PC-3 (cell line): ENCODE measurements around the gene SPACA6. TPM values are rescaled to one million over a fixed set of nuclear protein-coding genes. Genes with fewer than 3 reads are reported as not detected.

Source experiments
- ATAC-seq: fragments of 200-7000 bp; cut with Tn5 transposase; 2 replicates; pipeline ENCODE4 v1.9.1; 2020; ENCODE audit warnings: mild to moderate bottlenecking, moderate library complexity
- BruUV-seq: library from RNA; stranded (reverse); fragments of 400-500 nt; replicated peaks from 2 replicates; lab custom pipeline; 2021; lab: Mats Ljungman, UMichigan
- CTCF ChIA-PET: fragments of 300-600 bp; sonication (Branson Sonifier 250); formaldehyde crosslinking; loops from one replicate; lab custom pipeline; 2022; ENCODE audit warnings: antibody characterized with exemption; lab: Charles Lee
- POLR2A ChIA-PET: fragments of 300-600 bp; sonication (Branson Sonifier 250); formaldehyde crosslinking; loops from one replicate; lab custom pipeline; 2022; ENCODE audit warnings: antibody characterized with exemption; ENCODE audit not compliant: unreplicated experiment; lab: Charles Lee
- DNase-seq: peaks from one replicate; pipeline ENCODE4 v3.0.0-alpha.2; 2015
- H2AFZ ChIP-seq: fragments of 300-600 bp; sonication (generic); 2 replicates; pipeline ENCODE4 v1.6.0; 2016; ENCODE audit warnings: antibody characterized with exemption, low read length
- H3F3A ChIP-seq: fragments of 300-600 bp; sonication (generic); one replicate; pipeline ENCODE4 v1.6.0; 2017; ENCODE audit warnings: antibody characterized with exemption, low read length, control low read depth, mild to moderate bottlenecking; ENCODE audit not compliant: unreplicated experiment
- H3K27ac ChIP-seq: fragments of 300-600 bp; sonication (generic); 2 replicates; pipeline ENCODE4 v1.5.1; 2016; ENCODE audit warnings: mild to moderate bottlenecking, low read length
- H3K27me3 ChIP-seq: fragments of 300-600 bp; sonication (generic); 2 replicates; pipeline ENCODE4 v1.6.1; 2016; ENCODE audit warnings: low read length, mixed read lengths
- H3K36me3 ChIP-seq: fragments of 300-600 bp; sonication (generic); 2 replicates; pipeline ENCODE4 v1.6.1; 2016; ENCODE audit warnings: low read depth, mixed run types, low read length, mixed read lengths
- H3K4me1 ChIP-seq: fragments of 300-600 bp; sonication (generic); 2 replicates; pipeline ENCODE4 v1.5.1; 2016; ENCODE audit warnings: low read length; ENCODE audit not compliant: insufficient read depth
- H3K4me2 ChIP-seq: fragments of 300-600 bp; sonication (generic); 2 replicates; pipeline ENCODE4 v1.6.0; 2016; ENCODE audit warnings: low read length
- H3K4me3 ChIP-seq: fragments of 300-600 bp; sonication (generic); 2 replicates; pipeline ENCODE4 v1.5.1; 2016; ENCODE audit warnings: mild to moderate bottlenecking, low read length, mixed read lengths
- H3K79me2 ChIP-seq: fragments of 300-600 bp; sonication (generic); 2 replicates; pipeline ENCODE4 v1.6.1; 2017; ENCODE audit warnings: low read length, mixed read lengths
- H3K9ac ChIP-seq: fragments of 300-600 bp; sonication (generic); 2 replicates; pipeline ENCODE4 v1.6.0; 2016; ENCODE audit warnings: mild to moderate bottlenecking, low read length
- H3K9me2 ChIP-seq: fragments of 300-600 bp; sonication (generic); replicated peaks from 2 replicates; pipeline ENCODE4 v1.6.1; 2016; ENCODE audit warnings: mixed run types, low read length, mixed read lengths
- H3K9me3 ChIP-seq: fragments of 300-600 bp; sonication (generic); 2 replicates; pipeline ENCODE4 v1.6.1; 2016; ENCODE audit warnings: low read length, mixed read lengths
- H4K20me1 ChIP-seq: fragments of 300-600 bp; sonication (generic); 2 replicates; pipeline ENCODE4 v1.6.1; 2016; ENCODE audit warnings: low read length, mixed read lengths
- CTCF ChIP-seq: fragments of 300-600 bp; sonication (generic); conservative IDR thresholded peaks from 2 replicates; pipeline ENCODE4 v1.5.1; 2017; ENCODE audit warnings: antibody characterized with exemption, low read depth, mild to moderate bottlenecking, low read length
- EZH2 ChIP-seq: fragments of 300-600 bp; sonication (generic); IDR thresholded peaks from one replicate; pipeline ENCODE4 v1.6.1; 2017; ENCODE audit warnings: antibody characterized with exemption, mild to moderate bottlenecking, low read length; ENCODE audit not compliant: unreplicated experiment
- EZH2phosphoT487 ChIP-seq: fragments of 300-600 bp; sonication (generic); IDR thresholded peaks from 2 replicates; pipeline ENCODE4 v1.6.1; 2018; ENCODE audit warnings: mild to moderate bottlenecking, antibody characterized with exemption, low read length, borderline replicate concordance
- intact Hi-C: fragments of 100-400 bp; cut with micrococcal nuclease; formaldehyde crosslinking; loops from 2 replicates; pipeline ENCODE4 v1.9.0; 2023
- total RNA-seq: library from RNA; depleted of rRNA; stranded (reverse); fragments of >200 nt; gene quantifications from 2 replicates; pipeline ENCODE4 v1.2.3, GENCODE V29; 2014

Gene SPACA6
- total RNA-seq, 1 experiment from 2014 or later, result 10.1 TPM

GRCh38 chr19:51702103-51702824 lies 9.1 kb downstream of the SPACA6 start:
- Histone ChIP-seq H3K27ac (no peak overlapping the region), H3K36me3 (peaks cover 38% of the 10 kb centered on the region; the same call in 1 of the 2 replicates), H3F3A (peaks cover 5% of the 10 kb centered on the region), H3K4me3 (no peak overlapping the region), H3K9me2 (no peaks in the 10 kb centered on the region), H3K4me1 (0 out of 2 replicates have a peak, but pooled peaks cover 9% of the 10 kb centered on the region), H3K27me3 (no peaks in the 10 kb centered on the region), H3K79me2 (peaks cover 5% of the 10 kb centered on the region; the same call in 1 of the 2 replicates), H3K9ac (no peak overlapping the region), H3K4me2 (no peak overlapping the region), H2AFZ (no peak overlapping the region), H3K9me3 (no peaks in the 10 kb centered on the region), H4K20me1 (no peaks in the 10 kb centered on the region)
- CTCF ChIA-PET, result no interaction called here
- peak; percentile 54 for DNase-seq
- TF ChIP-seq EZH2phosphoT487 (no peak), CTCF (no peak), EZH2 (no peak)
- POLR2A ChIA-PET, result no interaction called here
- ATAC-seq, result peak; percentile 9; the same call in 1 of the 2 replicates
- intact Hi-C loops, result no loop called here
- no TSS peak for BruUV-seq

DNA sequence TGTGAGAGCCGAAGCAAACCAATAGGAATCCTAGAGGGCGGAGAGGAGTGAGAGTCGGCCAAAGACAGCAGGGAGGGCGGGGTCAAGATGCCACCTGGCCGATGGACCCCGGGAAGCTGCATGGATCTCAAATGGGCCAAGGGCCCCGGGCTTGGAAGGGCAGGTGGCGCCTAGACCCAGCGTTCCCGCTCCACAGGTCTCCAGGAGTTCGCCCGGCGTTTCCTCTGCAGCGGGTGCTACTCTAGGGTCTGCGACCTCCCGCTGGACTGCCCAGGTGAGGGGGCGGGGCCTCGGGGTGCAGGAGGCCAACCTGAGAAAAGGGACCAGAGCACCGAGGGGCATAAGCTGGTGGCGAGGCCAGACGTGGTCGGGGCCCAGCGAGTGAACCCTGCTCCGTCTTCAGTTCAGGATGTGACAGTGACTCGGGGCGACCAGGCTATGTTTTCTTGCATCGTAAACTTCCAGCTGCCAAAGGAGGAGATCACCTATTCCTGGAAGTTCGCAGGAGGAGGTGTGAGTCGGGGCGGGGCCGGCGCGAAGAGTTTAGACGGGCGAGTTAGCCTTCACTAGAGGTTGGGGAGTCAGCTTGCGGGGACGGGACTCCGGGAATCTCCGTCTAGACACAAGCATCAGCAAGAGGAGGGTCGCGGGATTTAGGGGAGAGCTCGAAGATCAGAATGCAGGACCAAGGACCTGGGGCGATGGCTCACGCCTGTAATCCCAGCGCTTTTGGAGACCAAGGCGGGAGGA lies 9.9 kb downstream of the SPACA6 start:
- DNase-seq (no peak), ATAC-seq (peak; percentile 2)
- no peak overlapping the region for H3K27ac ChIP-seq
- no peaks in the 10 kb centered on the region for H4K20me1 ChIP-seq
- TF ChIP-seq EZH2, result no peak
- H3K36me3 ChIP-seq, result peaks cover 31% of the 10 kb centered on the region; the same call in 1 of the 2 replicates
- H3K27me3 ChIP-seq, result no peaks in the 10 kb centered on the region
- ChIA-PET POLR2A (interaction anchor here (0.5 kb wide), 1 partner anchor 346 kb away, joined by 4 read pairs; the partner anchor contains the start of gene ZNF432), CTCF (interaction anchor here (0.6 kb wide), 2 partner anchors 191 to 1374 kb away, joined by 3 to 6 read pairs; no protein-coding TSS in a partner anchor)
- H3K4me1 ChIP-seq, result 0 out of 2 replicates have a peak, but pooled peaks cover 9% of the 10 kb centered on the region
- no peak overlapping the region; the same call in 1 of the 2 replicates for H3K4me3 ChIP-seq
- intact Hi-C loops, result no loop called here
- no peaks in the 10 kb centered on the region for H3K9me3 ChIP-seq
- no peak overlapping the region for H3K4me2 ChIP-seq
- H3K9ac ChIP-seq, result no peak overlapping the region
- H3K79me2 ChIP-seq, result peaks cover 5% of the 10 kb centered on the region; the same call in 1 of the 2 replicates
- no peak overlapping the region for H2AFZ ChIP-seq
- H3K9me2 ChIP-seq, result no peaks in the 10 kb centered on the region
- peaks cover 5% of the 10 kb centered on the region for H3F3A ChIP-seq
- no TSS peak for BruUV-seq
